Immature natural killer cell (primary cell): ENCODE data around the gene IQGAP2. TPM values are rescaled to one million over a fixed set of nuclear protein-coding genes. Genes with fewer than 3 reads are reported as not detected.
"Not testable (repeated sequence)": the region's sequence is repeated elsewhere in the genome, so short reads cannot be mapped to it uniquely, and the experiment has no call there.

Experiments used
- DNase-seq, 3 donors: peaks; one replicate each; pipeline ENCODE4 v3.0.0; 2022; ENCODE audit warnings: mixed read lengths in 1 of 3
- H3K27ac Mint-ChIP-seq, 6 donors: one replicate each; pipeline ENCODE4 v1.8.0; 2020; ENCODE audit warnings: mixed read lengths in 6 of 6, mild to moderate bottlenecking in 5 of 6, inconsistent platforms in 4 of 6, moderate library complexity in 3 of 6
- H3K27me3 Mint-ChIP-seq, 3 donors: one replicate each; pipeline ENCODE4 v1.8.0; 2020 to 2021; ENCODE audit warnings: low read depth in 3 of 3, mild to moderate bottlenecking in 3 of 3, mixed read lengths in 3 of 3, moderate library complexity in 3 of 3, inconsistent platforms in 1 of 3
- H3K36me3 Mint-ChIP-seq, 3 donors: one replicate each; pipeline ENCODE4 v1.8.0; 2020; ENCODE audit warnings: mixed read lengths in 3 of 3, inconsistent platforms in 2 of 3, mild to moderate bottlenecking in 2 of 3
- H3K4me1 Mint-ChIP-seq, 2 donors: one replicate each; pipeline ENCODE4 v1.8.0; 2020; ENCODE audit warnings: inconsistent platforms in 2 of 2, mild to moderate bottlenecking in 2 of 2, mixed read lengths in 2 of 2, moderate library complexity in 1 of 2
- H3K4me3 Mint-ChIP-seq, 5 donors: one replicate each; pipeline ENCODE4 v1.8.0; 2020; ENCODE audit warnings: mild to moderate bottlenecking in 5 of 5, mixed read lengths in 5 of 5, inconsistent platforms in 3 of 5, moderate library complexity in 3 of 5
- H3K9me3 Mint-ChIP-seq, 6 donors: one replicate each; pipeline ENCODE4 v1.8.0; 2020; ENCODE audit warnings: mild to moderate bottlenecking in 6 of 6, mixed read lengths in 6 of 6, inconsistent platforms in 4 of 6, moderate library complexity in 3 of 6
- polyA plus RNA-seq, 3 donors: library from polyadenylated mRNA; unstranded; fragments of 300-500 nt; fragmentation: Illumina TruSeq; gene quantifications; one replicate each; pipeline ENCODE4 v1.2.3, GENCODE V29; 2021

The IQGAP2 gene
- polyA plus RNA-seq, 3 donors from 2014 or later = 38.8 to 92.5 (median 43.6) TPM

DNA sequence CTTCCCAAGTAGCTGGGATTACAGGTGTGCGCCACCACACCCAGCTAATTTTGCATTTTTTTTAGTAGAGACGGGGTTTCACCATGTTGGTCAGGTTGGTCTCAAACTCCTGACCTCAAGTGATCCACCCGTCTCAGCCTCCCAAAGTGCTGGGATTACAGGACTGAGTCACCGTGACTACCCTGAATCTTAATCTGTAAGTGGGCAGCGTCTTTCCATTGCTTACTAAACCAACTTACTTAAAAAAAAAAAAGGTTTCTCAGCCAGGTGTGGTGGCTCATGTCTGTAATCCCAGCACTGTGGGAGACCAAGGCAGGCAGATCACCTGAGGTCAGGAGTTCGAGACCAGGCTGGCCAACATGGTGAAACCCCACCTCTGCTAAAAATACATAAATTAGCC lies 25.5 kb downstream of the IQGAP2 start:
- H3K27me3 Mint-ChIP-seq, H3K27ac Mint-ChIP-seq, H3K36me3 Mint-ChIP-seq, H3K9me3 Mint-ChIP-seq, H3K4me3 Mint-ChIP-seq, DNase-seq: not testable (repeated sequence)
- peaks cover 81 to 91% of the 10 kb centered on the region in 2 donors for H3K4me1 Mint-ChIP-seq

DNA sequence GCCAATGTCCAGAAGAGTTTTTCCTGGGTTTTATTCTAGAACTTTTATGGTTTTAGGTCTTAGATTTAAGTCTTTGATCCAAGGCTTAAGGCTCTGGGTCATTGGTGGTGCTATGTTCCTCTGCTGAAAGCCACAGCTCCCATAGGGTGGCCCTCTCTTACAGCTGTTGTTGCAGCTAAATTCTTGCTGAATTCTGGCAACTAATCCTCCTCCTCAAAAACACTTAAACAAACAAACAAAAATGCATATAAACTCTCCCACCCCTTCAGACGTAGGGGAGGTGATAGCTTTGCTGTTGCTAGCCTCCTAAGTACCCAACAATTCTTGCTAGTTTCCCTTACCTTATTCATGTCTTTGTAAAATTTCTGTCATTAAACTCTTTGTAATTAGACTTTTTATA lies 30.2 kb downstream of the IQGAP2 start:
- Mint-ChIP-seq H3K4me3 (peak overlapping the region in 3 of 5 donors; percentile 0 to 9 (median 4)), H3K4me1 (peaks cover 70 to 83% of the 10 kb centered on the region in 2 donors), H3K27ac (peak overlapping the region; percentile 49 to 86 (median 74)), H3K9me3 (peaks cover 0 to 4% (median 0%) of the 10 kb centered on the region in 6 donors), H3K27me3 (peaks cover 0 to 2% (median 0%) of the 10 kb centered on the region in 3 donors), H3K36me3 (peaks cover 3 to 4% (median 3%) of the 10 kb centered on the region in 3 donors)
- no peak for DNase-seq

DNA sequence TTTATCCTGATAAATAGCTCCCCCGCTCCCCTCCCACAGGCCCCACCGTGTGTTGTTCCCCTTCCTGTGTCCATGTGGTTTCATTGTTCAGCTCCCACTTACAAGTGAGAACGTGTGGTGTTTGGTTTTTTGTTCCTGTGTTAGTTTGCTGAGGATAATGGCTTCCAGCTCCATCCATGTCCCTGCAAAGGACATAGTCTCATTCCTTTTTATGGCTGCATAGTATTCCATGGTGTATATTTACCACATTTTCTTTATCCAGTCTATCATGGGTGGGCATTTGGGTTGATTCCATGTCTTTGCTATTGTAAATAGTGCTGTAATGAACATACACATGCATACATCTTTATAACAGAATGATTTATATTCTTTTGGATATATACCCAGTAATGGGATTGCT lies 34.4 kb downstream of the IQGAP2 start:
- Mint-ChIP-seq H3K36me3 (peaks cover 9 to 11% (median 11%) of the 10 kb centered on the region in 3 donors), H3K4me3 (peak overlapping the region in 2 of 5 donors; percentile 16 to 27), H3K27ac (peak overlapping the region in 4 of 6 donors; percentile 12 to 85 (median 44)), H3K4me1 (peaks cover 81 to 91% of the 10 kb centered on the region in 2 donors)
- not testable (repeated sequence) for DNase-seq, H3K27me3 Mint-ChIP-seq, H3K9me3 Mint-ChIP-seq

DNA sequence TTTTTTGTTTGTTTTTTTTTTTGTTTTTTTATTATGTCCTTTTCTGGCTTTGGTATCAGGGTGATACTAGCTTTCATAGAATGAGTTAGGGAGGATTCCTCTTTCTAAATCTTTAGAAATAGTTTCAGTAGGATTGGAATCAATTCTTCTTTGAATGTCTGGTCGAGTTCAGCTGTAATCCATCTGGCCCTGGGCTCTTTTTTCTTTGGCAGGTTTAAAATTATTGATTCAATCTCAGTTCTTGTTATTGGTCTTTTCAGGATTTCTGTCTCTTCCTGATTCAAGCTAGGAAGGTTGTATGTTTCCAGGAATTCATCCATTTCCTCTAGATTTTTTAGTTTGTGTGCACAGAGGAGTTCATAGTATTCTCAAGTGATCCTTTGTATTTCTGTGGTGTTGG lies 34.9 kb downstream of the IQGAP2 start:
- H3K9me3 Mint-ChIP-seq = peaks cover 0 to 4% (median 0%) of the 10 kb centered on the region in 6 donors
- H3K4me3 Mint-ChIP-seq = peak overlapping the region in 2 of 5 donors; percentile 18 to 31
- peaks cover 0 to 2% (median 0%) of the 10 kb centered on the region in 3 donors for H3K27me3 Mint-ChIP-seq
- peaks cover 9 to 11% (median 11%) of the 10 kb centered on the region in 3 donors for H3K36me3 Mint-ChIP-seq
- DNase-seq = no peak
- peak overlapping the region; percentile 36 to 85 (median 64) for H3K27ac Mint-ChIP-seq
- peaks cover 80 to 91% of the 10 kb centered on the region in 2 donors for H3K4me1 Mint-ChIP-seq

DNA sequence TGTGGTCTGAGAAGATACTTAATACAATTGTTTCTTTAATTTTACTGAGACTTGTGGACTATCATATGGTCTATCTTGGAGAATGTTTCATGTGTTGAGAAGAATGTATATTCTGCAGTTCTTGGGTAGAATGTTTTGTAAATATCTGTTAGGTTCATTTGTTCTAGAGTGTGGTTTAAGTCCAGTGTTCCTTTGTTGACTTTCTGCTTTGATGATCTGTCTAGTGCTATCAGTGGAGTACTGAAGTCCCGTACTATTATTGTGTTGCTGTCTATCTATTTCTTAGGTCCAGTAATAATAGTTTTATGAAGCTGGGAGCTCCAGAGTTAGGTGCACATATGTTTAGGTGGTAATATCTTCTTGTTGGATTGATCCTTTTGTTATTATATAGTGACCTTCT lies 36.1 kb downstream of the IQGAP2 start:
- peak overlapping the region in 4 of 5 donors; percentile 2 to 22 (median 9) for H3K4me3 Mint-ChIP-seq
- no peak for DNase-seq
- H3K9me3 Mint-ChIP-seq = peaks cover 0 to 4% (median 0%) of the 10 kb centered on the region in 6 donors
- H3K27me3 Mint-ChIP-seq = peaks cover 0 to 2% (median 0%) of the 10 kb centered on the region in 3 donors
- peak overlapping the region in 5 of 6 donors; percentile 15 to 67 (median 35) for H3K27ac Mint-ChIP-seq
- H3K4me1 Mint-ChIP-seq = peaks cover 76 to 90% of the 10 kb centered on the region in 2 donors
- H3K36me3 Mint-ChIP-seq = peaks cover 9 to 11% (median 11%) of the 10 kb centered on the region in 3 donors

DNA sequence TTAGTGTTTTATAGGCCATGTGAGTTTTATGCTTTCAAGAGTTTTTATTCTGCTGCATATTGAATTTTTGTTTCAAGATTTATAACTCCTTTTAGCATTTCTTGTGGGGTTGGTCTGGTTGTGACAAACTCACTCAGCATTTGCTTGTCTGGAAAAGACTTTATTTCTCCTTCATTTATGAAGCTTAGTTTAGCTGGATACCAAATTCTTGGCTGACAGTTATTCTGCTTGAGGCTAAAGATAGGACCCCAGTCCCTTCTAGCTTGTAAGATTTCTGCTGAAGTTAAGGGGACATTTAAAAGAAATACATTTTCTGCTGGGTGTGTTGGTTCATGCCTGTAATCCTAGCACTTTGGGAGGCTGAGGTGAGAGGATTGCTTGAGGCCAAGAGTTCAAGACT lies 36.8 kb downstream of the IQGAP2 start:
- DNase-seq = no peak
- H3K4me3 Mint-ChIP-seq = peak overlapping the region in 1 of 5 donors; percentile 10
- peak overlapping the region in 4 of 6 donors; percentile 35 to 67 (median 58) for H3K27ac Mint-ChIP-seq
- H3K4me1 Mint-ChIP-seq = peaks cover 72 to 88% of the 10 kb centered on the region in 2 donors
- peaks cover 0 to 4% (median 0%) of the 10 kb centered on the region in 6 donors for H3K9me3 Mint-ChIP-seq
- peaks cover 0 to 2% (median 0%) of the 10 kb centered on the region in 3 donors for H3K27me3 Mint-ChIP-seq
- peaks cover 9 to 12% (median 12%) of the 10 kb centered on the region in 3 donors for H3K36me3 Mint-ChIP-seq

DNA sequence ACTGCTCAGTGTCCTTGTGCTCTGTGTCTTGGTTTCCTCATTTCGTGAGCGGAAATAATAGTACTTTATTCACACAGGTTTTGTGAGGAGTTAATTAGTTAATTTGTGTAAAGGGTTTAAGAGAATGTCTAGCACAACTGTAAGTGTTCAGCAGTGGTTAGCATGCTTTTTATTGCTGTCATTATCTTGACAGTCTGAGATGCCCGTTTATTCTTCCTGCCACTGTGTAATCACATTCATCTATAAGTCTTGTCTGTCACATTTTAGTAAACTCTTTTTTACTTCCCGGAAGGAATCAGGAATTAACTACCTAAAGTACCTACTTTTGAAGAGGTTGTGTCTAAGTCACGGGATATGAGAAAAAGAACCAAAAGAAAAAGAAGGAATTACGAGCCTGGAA lies 38.0 kb downstream of the IQGAP2 start:
- peaks cover 0 to 4% (median 0%) of the 10 kb centered on the region in 6 donors for H3K9me3 Mint-ChIP-seq
- H3K4me1 Mint-ChIP-seq = peaks cover 69 to 88% of the 10 kb centered on the region in 2 donors
- peak overlapping the region in 1 of 5 donors; percentile 43 for H3K4me3 Mint-ChIP-seq
- DNase-seq = no peak
- H3K36me3 Mint-ChIP-seq = peaks cover 14 to 21% (median 19%) of the 10 kb centered on the region in 3 donors
- peaks cover 0 to 2% (median 0%) of the 10 kb centered on the region in 3 donors for H3K27me3 Mint-ChIP-seq
- H3K27ac Mint-ChIP-seq = peak overlapping the region in 5 of 6 donors; percentile 8 to 82 (median 57)

DNA sequence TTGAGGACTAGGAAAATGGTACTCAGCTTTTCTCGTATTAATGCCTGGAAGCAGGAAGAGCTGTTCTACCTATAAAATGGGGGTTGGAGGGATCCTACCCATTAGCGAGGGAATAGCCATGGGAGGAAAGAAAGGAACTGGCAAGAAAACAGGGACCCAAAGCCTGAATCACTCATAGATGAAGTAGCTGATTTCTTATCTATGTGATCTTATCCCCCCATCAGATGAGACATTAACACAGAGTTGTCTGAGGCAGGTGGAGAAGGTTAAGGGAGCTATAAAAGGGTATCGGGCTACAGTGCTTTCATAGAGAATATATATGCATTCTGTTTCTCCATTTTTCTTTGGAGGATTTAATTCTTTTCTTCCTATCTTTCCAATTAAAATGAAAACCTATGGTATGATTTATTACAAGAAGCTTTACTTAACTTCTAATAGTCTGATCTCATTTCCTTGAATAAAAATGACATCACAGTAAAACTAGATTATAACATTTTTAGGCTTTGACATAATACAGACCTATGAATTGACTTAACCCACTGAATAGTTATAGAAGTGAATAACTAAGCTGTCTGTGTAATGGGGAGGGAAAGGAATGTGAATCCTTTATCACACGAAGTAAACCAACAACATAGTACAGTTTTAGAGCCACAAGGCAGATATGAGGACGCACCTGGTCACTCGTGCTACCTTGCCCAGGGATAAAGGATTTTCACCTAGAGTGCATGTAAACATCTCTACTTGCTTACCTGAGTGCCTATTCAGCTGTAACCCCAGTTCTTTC lies 39.0 kb downstream of the IQGAP2 start:
- peak overlapping the region in 5 of 6 donors; percentile 38 to 79 (median 67) for H3K27ac Mint-ChIP-seq

DNA sequence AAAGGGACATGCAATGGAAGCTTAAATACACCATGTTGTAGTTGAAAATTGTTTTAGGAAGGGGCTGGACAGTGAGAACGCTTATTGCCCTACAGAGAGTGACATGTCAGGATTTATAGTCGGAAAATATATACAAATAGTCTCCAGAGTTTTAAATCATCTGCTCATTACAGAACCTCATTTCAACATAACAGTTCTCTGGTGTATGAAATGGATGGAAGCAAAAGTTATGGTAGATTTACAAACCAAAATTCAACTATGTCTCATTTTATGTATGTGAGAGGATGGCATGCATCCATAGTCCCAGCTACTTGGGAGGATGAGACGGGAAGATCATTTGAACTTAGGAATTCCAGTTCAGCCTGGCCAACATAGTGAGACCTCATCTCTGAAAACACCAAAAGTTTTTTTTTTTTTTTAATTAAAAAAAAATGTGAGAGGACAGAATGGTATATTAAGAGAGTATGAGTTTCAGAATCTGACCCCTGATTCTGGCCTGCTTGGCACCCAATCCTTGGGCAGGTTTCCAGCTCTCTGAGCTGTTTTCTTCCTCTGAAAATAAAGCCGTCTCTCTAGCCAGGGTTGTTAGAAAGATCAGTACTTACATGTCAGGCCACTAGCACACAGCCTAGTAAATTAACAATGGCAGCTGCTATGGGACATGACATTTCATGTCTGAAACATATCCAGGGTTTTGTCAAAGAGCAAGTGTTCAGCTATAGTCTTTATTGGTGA lies 40.1 kb downstream of the IQGAP2 start:
- H3K27me3 Mint-ChIP-seq = no peaks in the 10 kb centered on the region
- peaks cover 11 to 17% (median 16%) of the 10 kb centered on the region in 3 donors for H3K36me3 Mint-ChIP-seq
- peaks cover 80 to 96% of the 10 kb centered on the region in 2 donors for H3K4me1 Mint-ChIP-seq
- H3K9me3 Mint-ChIP-seq = peaks cover 0 to 3% (median 0%) of the 10 kb centered on the region in 6 donors
- H3K4me3 Mint-ChIP-seq = no peak overlapping the region
- H3K27ac Mint-ChIP-seq = peak overlapping the region; percentile 49 to 76 (median 59)
- DNase-seq = no peak

More for the DNA sequence above, 39.0 kb downstream of the IQGAP2 start:
- peaks cover 0 to 4% (median 0%) of the 10 kb centered on the region in 6 donors for H3K9me3 Mint-ChIP-seq
- peaks cover 77 to 95% of the 10 kb centered on the region in 2 donors for H3K4me1 Mint-ChIP-seq
- H3K36me3 Mint-ChIP-seq = peaks cover 14 to 21% (median 19%) of the 10 kb centered on the region in 3 donors
- H3K4me3 Mint-ChIP-seq = peak overlapping the region in 1 of 5 donors; percentile 8
- no peak for DNase-seq
- peaks cover 0 to 2% (median 0%) of the 10 kb centered on the region in 3 donors for H3K27me3 Mint-ChIP-seq

DNA sequence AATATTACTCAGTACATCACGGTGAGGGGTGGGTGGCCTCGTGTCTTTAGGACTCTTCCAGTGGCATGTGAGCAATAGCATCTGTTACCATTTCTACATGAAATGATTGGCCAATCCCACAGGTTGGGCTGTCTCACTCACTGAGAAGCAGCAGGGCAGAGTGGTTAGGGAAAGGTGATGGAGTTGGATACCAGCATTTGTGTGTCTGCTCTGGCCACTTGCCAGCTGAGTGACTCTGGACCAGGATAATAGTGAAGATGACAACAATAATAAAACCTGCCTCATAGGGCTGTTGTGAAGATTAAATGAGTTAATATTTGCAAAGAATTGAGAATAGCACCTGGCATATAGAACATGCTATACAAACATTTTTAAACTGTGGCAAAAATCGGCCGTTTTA lies 42.0 kb downstream of the IQGAP2 start:
- H3K27me3 Mint-ChIP-seq = no peaks in the 10 kb centered on the region
- peak overlapping the region in 5 of 6 donors; percentile 31 to 78 (median 75) for H3K27ac Mint-ChIP-seq
- H3K9me3 Mint-ChIP-seq = peaks cover 0 to 3% (median 0%) of the 10 kb centered on the region in 6 donors

DNA sequence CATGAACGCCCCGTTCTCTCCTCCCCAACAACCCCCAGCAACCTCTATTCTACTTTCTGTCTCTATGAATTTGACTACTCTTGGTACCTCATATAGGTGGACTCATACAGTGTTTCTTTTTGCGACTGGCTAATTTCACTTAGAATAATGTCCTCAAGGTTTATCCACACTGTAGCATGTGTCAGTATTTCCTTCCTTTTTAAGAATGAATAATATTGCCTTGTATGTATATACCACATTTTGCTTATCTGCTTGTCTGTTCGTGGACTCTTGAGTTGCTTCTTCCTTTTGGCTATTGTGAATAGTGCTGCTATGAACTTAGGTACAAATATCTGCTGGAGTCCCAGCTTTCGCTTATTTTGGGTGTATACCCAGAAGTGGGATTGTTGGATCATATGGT lies 42.7 kb downstream of the IQGAP2 start:
- H3K4me1 Mint-ChIP-seq = peaks cover 85 to 97% of the 10 kb centered on the region in 2 donors
- H3K36me3 Mint-ChIP-seq = peaks cover 10 to 25% (median 24%) of the 10 kb centered on the region in 3 donors
- no peak overlapping the region for H3K4me3 Mint-ChIP-seq
- no peaks in the 10 kb centered on the region for H3K27me3 Mint-ChIP-seq
- H3K27ac Mint-ChIP-seq = peak overlapping the region in 5 of 6 donors; percentile 15 to 77 (median 29)
- H3K9me3 Mint-ChIP-seq = peaks cover 0 to 3% (median 0%) of the 10 kb centered on the region in 6 donors
- no peak for DNase-seq

More for the DNA sequence above, 42.0 kb downstream of the IQGAP2 start:
- Mint-ChIP-seq H3K4me3 (no peak overlapping the region), H3K36me3 (peaks cover 10 to 25% (median 24%) of the 10 kb centered on the region in 3 donors), H3K4me1 (peaks cover 83 to 96% of the 10 kb centered on the region in 2 donors)
- DNase-seq = no peak

DNA sequence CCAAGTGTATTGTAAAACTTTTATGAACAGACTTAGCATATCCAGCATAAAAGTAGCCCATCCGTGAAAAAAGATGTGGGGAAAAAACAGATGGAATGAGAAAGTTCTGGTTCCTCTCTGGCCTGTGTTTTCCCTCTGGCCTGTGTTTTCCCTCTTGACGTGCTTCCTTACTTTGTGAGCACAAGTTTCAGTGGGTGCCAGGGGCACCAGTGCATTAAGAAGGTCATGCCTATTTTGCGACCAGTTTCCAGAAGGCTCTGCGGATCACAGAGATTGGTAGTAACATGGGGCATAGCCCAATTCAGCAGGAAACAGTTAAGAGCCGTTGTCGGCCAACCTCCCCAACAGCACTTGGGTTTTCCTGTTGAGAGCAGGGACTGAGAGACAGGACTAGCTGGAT lies 43.7 kb downstream of the IQGAP2 start:
- peak overlapping the region in 5 of 6 donors; percentile 3 to 51 (median 46) for H3K27ac Mint-ChIP-seq
- H3K36me3 Mint-ChIP-seq = peaks cover 14 to 22% (median 17%) of the 10 kb centered on the region in 3 donors

DNA sequence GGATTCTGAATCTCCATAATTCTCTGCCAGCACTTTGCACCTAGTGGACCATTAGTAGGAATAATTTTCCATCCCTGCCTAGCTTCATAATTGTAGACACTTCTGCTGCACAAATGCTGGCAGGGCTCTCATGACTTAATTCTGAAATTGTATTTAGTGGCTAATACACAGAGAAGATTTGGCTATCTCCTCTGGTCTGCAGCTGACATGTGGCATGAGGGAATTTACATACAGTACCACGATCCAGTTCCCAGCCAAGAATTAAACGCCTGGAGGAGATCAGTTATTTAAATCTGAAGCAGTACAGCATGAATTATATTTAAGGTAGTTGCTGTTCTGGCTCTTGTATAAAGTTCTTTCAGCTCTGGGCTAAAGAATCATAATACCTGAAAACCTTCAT lies 46.5 kb downstream of the IQGAP2 start:
- Mint-ChIP-seq H3K27me3 (peaks cover 0 to 1% (median 0%) of the 10 kb centered on the region in 3 donors), H3K4me1 (peaks cover 87 to 94% of the 10 kb centered on the region in 2 donors), H3K4me3 (peak overlapping the region; percentile 78 to 87 (median 82)), H3K36me3 (peaks cover 14 to 22% (median 17%) of the 10 kb centered on the region in 3 donors), H3K9me3 (peaks cover 0 to 3% (median 0%) of the 10 kb centered on the region in 6 donors), H3K27ac (peak overlapping the region; percentile 58 to 93 (median 86))
- no peak for DNase-seq

More for the DNA sequence above, 43.7 kb downstream of the IQGAP2 start:
- Mint-ChIP-seq H3K4me1 (peaks cover 85 to 97% of the 10 kb centered on the region in 2 donors), H3K27me3 (no peaks in the 10 kb centered on the region), H3K4me3 (peak overlapping the region in 1 of 5 donors; percentile 5), H3K9me3 (peaks cover 0 to 3% (median 0%) of the 10 kb centered on the region in 6 donors)
- DNase-seq = no peak
